ENCODE results near the gene THRB. TPM values are rescaled to one million over a fixed set of nuclear protein-coding genes. Genes with fewer than 3 reads are reported as not detected.

The THRB gene
- total RNA-seq, 1 donor from 2014 or later: under 0.01 TPM

DNA sequence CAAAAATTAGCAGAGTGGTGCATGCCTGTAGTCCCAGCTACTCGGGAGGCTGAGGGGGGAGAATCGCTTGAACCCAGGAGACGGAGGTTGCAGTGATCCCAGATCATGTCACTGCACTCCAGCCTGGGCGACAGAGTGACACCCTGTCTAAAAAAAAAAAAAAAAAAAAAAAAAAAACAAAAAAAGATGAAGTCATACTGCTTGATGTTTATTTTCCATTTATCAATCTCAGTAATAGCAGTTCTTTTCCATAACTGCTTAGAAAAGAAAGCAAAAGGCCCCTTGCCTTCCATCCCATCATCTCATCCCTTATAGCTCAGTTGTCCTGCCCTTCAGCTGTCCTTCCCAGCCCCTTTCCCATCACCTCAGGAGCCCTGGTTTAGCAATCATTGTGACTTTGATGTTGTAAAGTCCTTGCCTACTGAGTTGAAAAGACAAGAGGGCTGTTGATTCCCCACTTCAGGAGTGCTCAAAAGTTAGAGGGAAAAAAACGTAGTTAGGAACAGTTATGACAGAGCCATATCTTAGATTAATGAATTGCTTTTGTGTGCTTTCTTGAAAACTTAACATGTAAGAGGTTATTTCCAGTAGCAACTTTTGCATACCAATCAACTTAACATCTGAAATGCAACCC lies 18.0 kb upstream of the THRB start:
- DNase-seq (ENCODE audit: low read depth in 2 of 2): no peak

GRCh38 chr3:24510030-24510648 lies 15.5 kb upstream of the THRB start:
- DNase-seq (ENCODE audit: low read depth in 2 of 2): peak in 1 of 2 donors; percentile 73

GRCh38 chr3:24508423-24508839 lies 13.8 kb upstream of the THRB start:
- DNase-seq (ENCODE audit: low read depth in 2 of 2): peak in 1 of 2 donors; percentile 50

DNA sequence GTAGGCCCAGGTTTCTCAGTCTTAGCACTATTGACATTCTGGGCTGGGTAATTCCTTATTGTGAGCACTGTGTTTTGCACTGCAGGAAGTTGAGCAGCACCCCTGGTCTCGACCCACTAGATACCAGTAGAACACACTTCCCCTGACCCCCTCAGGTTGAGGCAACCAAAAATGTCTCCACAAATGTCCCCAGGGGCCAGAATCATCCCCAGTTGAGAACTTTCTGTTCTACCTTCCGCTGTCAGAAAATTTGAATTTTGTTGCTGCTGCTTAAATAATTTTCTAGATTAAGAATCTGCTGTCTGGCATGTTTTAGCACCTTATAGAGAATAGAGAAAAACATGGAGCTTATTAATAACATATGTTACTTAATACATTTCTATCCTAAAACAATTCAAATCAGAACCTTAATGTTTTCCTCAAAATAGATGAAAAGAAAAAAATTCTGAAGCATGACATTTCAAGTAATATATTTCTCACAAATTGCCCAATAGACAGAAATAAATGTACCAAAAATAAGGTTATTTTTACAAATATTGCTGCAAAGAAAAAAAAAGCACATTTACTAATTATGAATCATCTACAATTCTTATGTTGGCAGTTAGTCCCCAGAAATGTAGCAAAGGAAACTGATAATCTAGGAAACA lies 13.2 kb upstream of the THRB start:
- no peak for DNase-seq (ENCODE audit: low read depth in 2 of 2)

DNA sequence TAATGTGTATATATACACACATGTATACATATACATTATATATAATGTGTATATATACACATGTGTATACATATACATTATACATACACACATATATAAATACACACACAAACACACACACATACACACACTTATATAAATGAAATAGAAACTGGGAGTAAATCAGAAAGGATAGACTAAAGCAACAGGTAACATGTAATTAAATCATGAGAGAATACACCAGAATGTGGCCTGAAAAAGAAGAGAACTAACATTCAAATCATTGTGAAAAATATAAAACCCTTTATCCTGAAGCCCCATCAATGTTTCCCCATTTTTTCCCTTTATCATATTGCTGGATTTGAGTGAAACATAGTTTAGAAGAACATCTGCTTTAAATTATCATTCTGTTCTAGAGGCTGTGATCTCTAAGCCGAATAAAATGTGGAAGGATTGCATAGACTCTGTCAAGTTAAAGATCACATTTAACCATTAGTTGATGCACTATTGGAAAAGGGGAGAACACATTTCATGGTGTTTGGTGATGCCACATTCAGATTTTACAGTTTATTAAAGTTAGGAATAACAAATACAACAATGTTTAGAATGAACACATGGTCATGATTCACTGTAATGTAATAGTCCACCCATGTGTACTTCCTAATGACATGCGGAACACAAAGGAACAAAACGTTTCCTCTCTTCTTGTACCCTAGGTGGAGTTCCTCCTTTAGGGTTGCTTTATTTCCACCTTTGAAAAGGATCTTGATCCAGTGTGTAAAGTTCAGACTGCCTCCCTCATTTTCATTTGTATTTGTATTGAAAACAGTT lies 12.5 kb upstream of the THRB start:
- DNase-seq (ENCODE audit: low read depth in 2 of 2): no peak

DNA sequence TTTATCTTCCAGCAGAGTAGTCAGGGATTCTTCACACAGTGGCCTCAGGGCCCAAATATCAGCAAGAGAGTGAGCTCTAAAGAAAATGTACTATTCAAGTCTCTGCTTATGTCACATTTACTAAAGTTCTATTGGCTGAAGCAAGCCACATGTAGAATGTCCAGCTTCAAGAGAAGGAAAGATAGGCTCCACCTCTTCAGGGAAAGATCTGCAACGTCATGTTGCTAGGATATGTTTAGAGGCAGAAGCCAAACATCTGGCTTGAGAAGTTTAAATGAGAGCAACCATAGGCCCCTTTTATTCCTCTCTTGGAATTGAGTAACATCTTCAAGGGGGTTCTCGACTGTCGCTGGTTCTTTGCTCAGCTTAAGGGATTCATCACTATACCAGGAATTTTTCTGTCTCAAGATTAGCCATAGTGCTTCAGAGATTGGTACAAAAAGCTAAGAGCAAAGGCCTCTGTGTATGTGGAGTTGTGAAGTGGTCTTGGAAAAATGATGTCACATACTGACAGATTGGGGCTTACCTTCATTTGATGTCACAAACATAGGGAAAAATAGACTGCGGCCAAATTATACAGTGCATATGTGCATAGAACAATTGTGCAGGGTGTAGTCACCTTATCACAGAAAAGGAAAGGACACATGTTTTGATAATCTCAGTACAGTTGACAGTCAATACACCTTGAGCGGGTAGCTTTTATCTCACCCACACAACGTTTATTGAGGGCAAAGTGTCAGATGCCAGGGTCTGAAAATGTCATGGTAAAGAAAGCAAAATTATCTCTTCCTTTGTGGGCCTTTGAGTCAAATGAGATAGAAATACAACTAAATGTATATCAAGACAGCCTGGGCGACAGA lies 11.3 kb upstream of the THRB start:
- DNase-seq (ENCODE audit: low read depth in 2 of 2): no peak

GRCh38 chr3:24504772-24505171 lies 10.1 kb upstream of the THRB start:
- DNase-seq (ENCODE audit: low read depth in 2 of 2): peak in 1 of 2 donors; percentile 12

- DNase-seq (ENCODE audit: low read depth in 2 of 2): no peak
Measured at GRCh38 chr3:24503616-24504113, 9.0 kb upstream of the THRB start.

GRCh38 chr3:24502690-24503089 lies 8.0 kb upstream of the THRB start:
- DNase-seq (ENCODE audit: low read depth in 2 of 2): peak in 1 of 2 donors; percentile 65

DNA sequence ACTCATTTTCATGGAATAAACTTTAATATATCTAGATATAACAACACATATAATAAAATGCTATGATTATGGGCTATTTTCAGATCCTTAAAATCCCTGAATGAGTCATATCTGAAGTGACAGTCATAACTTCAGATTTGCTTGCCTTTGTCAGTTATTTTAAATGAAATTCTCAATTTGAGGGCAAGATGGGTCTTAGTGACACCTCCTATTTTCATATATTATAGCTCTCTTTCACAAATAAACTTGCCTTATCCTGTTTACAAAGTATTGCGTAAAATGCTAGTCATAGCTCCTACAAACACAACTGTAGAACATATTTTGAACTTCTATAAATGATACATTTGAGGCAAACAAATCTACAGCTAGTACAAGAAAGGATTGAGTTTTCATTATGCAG lies 6.2 kb upstream of the THRB start:
- no peak for DNase-seq (ENCODE audit: low read depth in 2 of 2)

DNA sequence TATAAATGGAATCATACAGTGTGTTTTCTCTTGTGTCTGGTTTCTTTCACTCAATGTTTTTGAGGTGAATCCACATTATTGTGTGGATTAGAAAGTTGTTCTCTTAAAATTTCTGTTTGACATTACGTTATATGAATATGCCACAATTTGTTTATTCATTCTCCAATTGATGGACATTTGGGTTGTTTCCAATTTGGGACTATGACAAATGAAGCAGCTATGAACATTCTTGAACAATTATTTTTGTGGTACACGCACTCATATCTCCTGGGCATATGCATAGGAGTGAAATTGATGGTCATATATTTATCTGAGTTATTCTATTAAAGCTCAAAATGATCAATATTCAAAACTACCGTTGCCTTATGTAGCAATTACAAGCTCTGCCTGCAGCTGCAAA lies 5.3 kb upstream of the THRB start:
- peak in 1 of 2 donors; percentile 29 for DNase-seq (ENCODE audit: low read depth in 2 of 2)

GRCh38 chr3:24498796-24499195 lies 4.1 kb upstream of the THRB start:
- DNase-seq (ENCODE audit: low read depth in 2 of 2): no peak

GRCh38 chr3:24498391-24498790 lies 3.7 kb upstream of the THRB start:
- no peak for DNase-seq (ENCODE audit: low read depth in 2 of 2)

GRCh38 chr3:24497942-24498341 lies 3.3 kb upstream of the THRB start:
- DNase-seq (ENCODE audit: low read depth in 2 of 2): no peak

DNA sequence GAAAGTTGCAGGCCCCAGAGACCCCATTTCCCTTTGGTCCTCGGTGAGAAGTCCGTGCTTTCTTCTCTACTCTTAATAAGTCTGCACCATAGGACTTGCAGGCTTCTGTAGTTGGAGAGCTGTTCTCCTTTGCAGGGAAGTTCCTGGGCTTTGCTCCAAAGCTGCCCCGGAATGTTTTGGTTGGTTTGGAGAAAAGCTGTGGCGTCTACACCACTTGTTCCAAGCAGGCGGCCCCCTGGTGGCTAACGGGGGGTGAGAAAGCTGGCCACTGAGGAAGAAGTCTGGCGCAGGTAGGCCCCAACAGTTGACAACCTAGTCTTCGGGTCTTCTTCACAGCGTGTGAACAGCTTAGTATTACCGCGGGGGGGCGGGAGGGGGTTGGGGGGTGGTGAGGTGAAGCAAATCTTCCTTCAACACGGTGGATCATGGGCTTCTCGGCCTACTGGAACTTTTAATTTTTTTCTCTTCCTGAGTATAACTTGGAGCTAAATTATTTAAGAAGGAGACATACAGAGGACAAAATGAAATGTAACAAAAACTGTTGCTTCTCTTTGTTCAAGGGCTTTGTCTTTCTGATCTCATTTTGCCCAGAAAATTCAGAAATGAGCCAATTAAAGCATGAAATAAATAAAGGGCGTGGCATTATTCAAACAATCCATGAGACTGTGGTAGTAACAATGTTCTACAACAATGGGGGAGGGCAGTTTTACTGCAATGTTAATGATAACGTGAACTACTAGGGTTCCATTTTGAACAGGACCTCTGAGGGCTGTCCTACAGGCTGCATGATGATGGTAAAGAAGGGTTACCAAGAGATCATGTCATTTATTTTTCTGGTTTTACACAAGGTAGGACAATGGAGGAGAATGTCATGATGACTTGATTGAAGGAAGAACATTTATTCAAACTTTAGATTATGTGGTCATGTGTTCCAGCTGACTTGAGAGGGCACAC lies 2.2 kb upstream of the THRB start:
- DNase-seq (ENCODE audit: low read depth in 2 of 2): peak; percentile 57 to 63

DNA sequence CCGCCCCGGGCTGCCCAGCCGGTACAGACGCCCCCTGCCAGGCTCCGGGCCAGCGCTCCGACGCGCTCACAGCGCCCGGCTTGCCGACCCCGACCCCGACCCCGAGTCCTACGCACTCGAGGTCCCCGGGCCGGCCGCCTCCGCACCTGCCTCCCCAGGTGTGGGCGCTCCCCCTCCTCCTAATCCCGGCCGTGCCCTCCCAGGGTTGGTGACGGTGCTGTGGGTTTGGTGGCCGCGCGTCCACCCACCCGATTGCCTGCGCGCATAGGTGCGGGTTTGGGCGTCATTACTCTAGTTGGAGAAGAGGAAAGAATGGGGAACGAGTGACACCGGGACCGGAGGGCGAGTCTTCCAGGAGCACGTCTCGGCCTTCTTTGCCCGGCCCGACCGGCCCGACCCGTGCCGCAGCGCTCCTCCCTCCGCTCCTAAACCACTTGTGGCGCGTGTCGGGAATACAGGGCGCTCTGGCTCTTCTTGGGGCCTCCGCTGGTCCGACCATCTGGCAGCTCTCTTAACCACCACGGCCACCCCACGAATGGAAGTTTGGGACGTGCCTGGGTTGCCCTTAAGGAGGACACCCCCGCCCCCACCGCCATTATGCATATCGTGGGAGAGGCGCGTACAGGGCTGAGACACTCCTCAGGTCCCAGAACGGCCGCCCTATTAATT lies 810 bp upstream of the THRB start:
- DNase-seq (ENCODE audit: low read depth in 2 of 2): peak in 1 of 2 donors; percentile 7

DNA sequence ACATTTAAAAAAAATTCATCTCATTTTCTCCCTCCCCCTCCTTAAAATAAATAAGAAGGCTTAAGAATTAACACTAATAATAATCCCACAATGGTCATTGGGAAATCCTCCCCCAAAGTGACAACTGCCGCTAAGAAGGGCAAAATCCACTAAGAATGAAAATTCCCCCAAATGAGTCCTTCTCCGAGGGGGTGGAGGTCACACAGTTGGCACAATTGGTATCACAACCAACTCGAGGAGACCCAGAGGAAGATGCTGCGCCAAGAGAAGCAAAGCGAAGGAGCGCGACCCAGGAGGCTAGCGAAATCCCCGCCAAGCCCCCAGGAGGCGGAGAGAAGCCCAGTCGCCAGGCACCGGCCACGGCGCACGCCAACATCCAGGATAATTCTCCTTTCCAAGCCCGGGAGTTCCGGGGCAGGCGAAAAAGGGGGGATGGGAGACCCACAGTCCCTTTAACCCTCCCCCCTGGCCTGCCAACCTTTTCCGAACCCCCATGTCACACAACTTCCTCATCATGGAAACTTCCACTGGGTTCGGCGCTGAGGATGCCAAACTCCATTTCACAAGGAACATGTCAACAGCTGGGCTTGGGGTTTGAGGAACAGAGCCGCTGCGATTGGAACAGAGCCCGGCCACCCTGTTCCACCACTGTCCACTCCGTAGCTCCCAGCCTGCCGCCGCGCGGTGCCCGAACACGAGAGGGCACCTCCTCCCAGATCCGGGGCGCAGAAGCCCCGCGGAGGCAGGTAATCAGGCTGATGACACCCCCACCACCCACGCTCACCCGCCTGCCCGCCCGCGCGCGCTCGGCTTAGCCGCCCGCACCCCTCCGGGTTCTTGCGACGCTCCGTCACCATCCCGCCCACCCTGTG lies 668 bp downstream of the THRB start:
- DNase-seq (ENCODE audit: low read depth in 2 of 2): peak; percentile 10 to 24

GRCh38 chr3:24492971-24493551 lies 1.6 kb downstream of the THRB start:
- DNase-seq (ENCODE audit: low read depth in 2 of 2): no peak
